ENCODE data around the gene ENPP4. TPM values are rescaled to one million over a fixed set of nuclear protein-coding genes. Genes with fewer than 3 reads are reported as not detected.
"Not testable (repeated sequence)": the region's sequence is repeated elsewhere in the genome, so short reads cannot be mapped to it uniquely, and the experiment has no call there.

Gene ENPP4
- polyA plus RNA-seq, 3 donors: 13.8 to 18.3 (median 16.5) TPM

DNA sequence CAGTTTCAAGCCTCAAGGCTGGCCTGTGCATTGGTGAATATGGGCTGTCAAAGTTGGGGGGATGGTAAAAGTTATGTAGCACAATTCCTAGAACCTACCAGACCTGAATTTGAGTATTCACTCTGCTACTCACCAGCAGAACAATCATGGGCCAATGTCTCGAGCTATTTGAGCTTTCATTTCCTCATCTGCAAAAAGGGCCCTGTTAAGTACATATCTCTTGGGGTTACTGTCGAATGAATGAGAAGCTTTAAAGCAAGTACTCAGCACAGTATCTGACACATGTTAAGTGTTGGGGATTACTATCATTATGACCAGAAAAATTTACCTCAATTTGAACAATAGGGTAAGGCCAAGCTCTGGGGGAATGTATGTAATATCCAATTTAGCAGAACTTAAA is 13.5 kb upstream of the ENPP4 start:
- DNase-seq (ENCODE audit: extremely low read depth in 1 of 11, low read depth in 9 of 11, low spot score in 4 of 11): no peak

DNA sequence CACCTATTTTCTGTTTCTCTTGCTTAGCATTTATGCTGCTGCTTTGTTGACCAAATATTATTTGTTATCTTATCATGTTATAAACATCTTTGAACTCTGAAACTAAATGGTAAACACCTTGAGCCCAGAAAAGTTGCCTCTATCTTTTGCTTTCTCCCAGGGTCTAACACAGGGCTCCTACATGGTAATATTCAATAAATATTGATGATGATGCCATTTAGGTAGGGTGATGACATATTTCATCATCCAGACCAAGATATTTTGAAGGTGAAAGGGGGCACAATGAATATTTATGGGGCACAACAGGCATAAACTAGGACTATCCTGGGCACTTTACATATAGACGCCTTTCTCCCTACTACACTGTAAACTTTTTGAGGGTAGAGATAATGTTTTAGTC is 11.6 kb upstream of the ENPP4 start:
- DNase-seq (ENCODE audit: extremely low read depth in 1 of 11, low read depth in 9 of 11, low spot score in 4 of 11): no peak

DNA sequence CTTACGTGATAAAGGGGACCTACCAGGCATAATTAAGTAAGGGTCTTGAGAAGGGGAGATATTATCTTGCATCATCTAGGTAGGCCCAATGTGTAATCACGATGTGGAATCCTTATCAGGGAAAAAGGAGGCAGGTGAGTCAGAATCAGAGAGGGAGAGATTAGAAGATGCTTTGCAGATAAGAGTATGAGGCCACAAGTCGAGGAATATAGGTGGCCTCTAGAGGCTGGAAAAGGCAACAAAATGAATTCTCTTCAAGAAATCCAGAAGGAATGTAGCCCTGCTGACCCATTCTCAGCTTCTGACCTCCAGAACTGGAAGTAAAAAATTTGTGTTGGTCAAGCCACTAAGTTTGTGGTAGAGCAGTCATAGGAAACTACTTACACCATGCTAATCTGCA is 11.0 kb upstream of the ENPP4 start:
- no peak for DNase-seq (ENCODE audit: extremely low read depth in 1 of 11, low read depth in 9 of 11, low spot score in 4 of 11)

DNA sequence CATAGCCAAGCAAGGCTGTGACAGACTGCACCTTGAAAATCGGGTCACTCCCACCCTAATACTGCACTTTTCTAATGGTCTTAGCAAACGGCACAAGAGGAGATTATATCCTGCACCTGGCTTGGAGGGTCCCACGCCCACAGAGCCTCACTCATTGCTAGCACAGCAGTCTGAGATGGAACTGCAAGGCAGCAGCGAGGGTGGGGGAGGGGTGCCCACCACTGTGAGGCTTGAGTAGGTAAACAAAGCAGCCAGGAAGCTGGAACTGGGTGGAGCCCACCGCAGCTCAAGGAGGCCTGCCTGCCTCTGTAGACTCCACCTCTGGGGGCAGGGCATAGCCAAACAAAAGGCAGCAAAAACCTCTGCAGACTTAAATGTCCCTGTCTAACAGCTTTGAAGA is 10.1 kb upstream of the ENPP4 start:
- DNase-seq (ENCODE audit: extremely low read depth in 1 of 11, low read depth in 9 of 11, low spot score in 4 of 11): not testable (repeated sequence)

DNA sequence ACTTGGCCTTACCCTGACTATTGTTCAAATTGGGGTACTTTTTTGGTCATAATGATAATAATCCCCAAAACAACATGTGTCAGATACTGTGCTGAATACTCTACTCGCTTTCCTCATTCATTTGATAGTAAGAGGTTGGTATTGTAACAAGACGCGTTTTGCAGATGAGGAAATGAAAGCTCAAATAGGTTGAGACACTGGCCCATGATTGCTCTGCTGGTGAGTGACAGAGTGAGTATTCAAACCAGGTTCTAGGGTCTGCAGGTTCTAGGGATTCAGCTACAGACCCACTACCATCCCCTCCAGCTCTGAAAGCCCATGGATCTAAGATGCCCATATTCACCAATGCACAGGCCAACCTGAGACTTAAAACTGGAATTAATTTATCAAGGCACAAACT is 1.3 kb upstream of the ENPP4 start:
- no peak for DNase-seq (ENCODE audit: extremely low read depth in 1 of 11, low read depth in 9 of 11, low spot score in 4 of 11)

DNA sequence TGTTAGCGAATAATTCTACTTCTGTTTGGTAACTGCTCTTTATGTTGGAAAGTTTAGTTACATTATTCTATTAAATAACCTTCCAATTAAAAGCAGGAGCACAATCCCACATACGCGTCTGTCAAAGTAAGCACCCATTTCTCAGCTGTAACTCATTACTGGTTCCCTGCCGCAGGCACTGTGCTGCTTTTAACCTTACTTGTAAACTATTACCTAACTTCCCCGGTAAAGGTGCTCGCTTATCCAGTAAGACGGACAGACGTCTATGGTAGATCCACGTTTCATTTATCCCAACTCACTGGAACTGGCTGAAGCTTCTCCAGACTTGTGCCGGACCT is 529 bp upstream of the ENPP4 start:
- peak in 2 of 11 donors; percentile 14 to 15 for DNase-seq (ENCODE audit: extremely low read depth in 1 of 11, low read depth in 9 of 11, low spot score in 4 of 11)

DNA sequence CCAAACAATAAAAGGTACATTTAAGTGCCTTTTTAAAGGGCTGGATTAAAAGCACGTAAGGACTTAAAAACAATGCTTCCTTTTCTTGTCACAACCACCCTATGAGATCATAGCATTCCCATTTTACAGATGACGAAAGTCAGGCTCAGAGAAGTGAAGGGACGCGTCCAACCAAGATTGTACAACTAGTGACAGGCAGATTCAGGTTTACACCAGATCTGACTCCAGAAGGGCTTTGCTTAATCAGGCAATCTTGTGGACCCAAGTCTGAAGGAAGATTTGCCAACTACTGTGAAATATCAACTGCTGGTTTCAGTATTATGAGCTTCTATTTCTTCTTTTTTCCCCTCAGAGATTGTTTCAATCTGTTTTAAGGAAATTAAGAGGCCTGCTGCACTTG is 877 bp downstream of the ENPP4 start:
- DNase-seq (ENCODE audit: extremely low read depth in 1 of 11, low read depth in 9 of 11, low spot score in 4 of 11): no peak

DNA sequence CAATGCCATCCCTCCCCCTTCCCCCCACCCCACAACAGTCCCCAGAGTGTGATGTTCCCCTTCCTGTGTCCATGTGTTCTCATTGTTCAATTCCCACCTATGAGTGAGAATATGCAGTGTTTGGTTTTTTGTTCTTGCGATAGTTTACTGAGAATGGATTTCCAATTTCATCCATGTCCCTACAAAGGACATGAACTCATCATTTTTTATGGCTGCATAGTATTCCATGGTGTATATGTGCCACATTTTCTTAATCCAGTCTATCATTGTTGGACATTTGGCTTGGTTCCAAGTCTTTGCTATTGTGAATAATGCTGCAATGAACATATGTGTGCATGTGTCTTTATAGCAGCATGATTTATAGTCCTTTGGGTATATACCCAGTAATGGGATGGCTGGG is 1.5 kb downstream of the ENPP4 start:
- not testable (repeated sequence) for DNase-seq (ENCODE audit: extremely low read depth in 1 of 11, low read depth in 9 of 11, low spot score in 4 of 11)

DNA sequence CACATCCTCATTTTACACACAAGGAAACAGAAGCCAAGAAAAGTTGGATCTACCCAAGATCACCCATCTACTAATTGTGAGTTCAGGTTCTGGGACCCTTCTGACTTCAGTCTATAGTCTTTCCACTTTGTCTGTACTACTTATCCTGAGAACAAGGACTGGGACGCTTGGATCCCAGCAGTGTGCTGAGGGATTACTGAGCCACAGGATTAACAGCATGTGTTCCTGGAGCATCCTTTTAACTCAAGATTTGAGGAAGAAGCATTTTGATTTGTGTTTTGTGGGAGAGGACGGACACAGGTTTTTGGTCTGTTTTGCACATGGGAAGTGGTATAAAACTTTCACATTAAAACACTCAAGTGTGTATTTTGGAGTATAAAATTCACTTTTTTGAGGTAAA is 4.4 kb downstream of the ENPP4 start:
- DNase-seq (ENCODE audit: extremely low read depth in 1 of 11, low read depth in 9 of 11, low spot score in 4 of 11): no peak

DNA sequence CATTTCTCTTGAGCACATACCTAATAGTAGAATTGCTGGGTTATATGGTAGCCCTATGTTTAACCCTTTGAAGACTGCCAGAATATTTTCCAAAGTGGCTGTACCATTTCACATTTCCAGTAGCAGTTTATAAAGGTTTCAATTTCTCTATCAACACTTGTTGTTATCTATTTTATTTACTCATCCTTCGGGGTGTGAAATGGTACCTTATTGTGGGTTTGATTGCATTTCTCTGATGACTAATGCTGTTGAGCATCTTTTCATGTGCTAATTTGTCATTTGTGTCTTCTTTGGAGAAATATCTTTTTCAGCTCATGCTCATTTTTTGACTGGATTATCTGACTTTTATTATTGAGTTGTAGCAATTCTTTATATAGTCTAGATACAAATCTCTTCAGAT is 5.4 kb downstream of the ENPP4 start:
- no peak for DNase-seq (ENCODE audit: extremely low read depth in 1 of 11, low read depth in 9 of 11, low spot score in 4 of 11)

DNA sequence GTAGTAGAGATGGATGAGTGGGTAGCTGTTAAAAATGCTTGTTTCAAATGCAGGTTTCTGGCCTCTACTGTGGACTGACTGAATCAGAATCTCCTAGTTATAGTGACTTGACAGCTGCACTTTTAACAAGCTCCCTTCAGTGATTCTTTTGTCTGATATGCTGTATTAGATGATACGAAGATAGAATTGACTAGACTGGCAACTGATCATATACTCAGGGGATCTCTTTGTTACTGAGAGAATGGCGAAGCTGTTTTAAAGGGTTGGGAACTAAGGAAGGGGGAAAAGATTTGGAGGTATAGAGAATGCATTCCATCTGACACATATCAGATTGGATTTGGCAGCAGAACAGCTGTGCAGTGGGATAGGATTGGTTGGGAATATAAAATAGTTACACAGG is 7.0 kb downstream of the ENPP4 start:
- no peak for DNase-seq (ENCODE audit: extremely low read depth in 1 of 11, low read depth in 9 of 11, low spot score in 4 of 11)

DNA sequence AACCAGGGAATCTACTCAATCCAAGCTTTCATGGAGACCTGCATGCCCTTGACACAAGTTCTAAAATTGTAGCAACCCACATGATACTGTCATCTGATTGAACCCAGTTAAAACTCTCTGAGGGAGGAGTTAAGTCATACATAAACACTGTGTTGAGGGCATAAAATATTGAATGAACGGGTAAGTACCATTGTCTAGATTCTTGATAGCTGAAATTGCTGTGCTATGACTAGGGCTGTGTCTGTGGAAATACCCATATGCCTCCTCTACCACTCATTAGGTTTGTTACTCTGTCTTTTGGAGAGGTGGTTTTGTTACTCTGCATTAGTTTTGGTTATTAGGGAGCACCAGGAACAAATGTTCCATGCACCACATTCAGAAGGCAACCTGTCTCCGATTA is 7.6 kb downstream of the ENPP4 start:
- DNase-seq (ENCODE audit: extremely low read depth in 1 of 11, low read depth in 9 of 11, low spot score in 4 of 11): no peak

DNA sequence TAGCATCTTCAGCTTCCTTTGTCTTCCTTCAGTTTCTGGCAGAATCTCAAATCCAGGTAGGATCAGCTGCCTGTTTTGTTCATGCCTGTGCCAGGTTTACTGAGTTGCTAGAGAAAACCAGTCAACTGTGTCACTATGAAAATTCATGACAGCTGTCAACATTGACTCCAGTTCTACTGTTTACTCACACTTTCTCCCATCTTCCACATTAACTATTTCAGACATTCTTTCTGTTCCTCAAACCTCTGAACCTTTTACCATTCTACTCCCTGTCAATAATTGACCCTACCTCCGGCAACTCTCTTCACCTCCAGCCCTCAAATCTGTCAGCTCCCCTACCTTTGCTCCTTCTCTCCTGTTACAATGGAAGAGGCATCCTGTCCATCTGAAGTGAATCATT is 8.5 kb downstream of the ENPP4 start:
- DNase-seq (ENCODE audit: extremely low read depth in 1 of 11, low read depth in 9 of 11, low spot score in 4 of 11): no peak

DNA sequence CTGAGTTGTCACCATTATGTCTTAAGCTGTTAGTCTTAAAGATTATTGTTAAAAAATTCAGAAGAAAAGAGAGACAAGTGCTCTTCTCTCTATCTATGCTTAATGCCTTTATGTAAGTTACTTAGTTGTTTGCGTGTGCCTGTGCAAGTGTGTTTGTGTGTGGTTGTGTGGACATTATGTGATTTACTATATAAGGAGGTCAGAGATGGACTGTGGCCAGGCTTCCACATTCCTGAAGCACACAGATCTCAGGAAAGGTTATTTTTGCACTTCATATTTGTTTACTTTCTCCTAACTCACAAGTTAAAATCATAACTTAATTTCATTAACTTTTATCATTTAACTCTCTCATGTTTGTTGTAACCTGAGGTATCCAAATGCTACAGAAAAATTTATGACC is 14.5 kb downstream of the ENPP4 start:
- no peak for DNase-seq (ENCODE audit: extremely low read depth in 1 of 11, low read depth in 9 of 11, low spot score in 4 of 11)

DNA sequence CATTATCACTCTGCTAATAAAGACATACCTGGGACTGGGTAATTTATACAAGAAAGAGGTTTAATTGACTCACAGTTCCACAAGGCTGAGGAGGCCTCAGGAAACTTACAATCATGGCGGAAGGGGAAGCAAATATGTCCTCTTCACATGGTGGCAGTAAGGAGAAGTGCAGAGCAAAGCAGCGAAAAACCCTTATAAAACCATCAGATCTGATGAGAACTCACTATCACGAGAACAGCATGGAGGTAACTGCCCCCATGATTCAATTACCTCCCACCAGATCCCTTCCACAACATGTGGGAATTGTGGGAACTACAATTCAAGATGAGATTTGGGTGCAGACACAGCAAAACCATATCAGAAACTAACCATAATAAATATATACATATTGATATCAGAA is 19.3 kb downstream of the ENPP4 start:
- DNase-seq (ENCODE audit: extremely low read depth in 1 of 11, low read depth in 9 of 11, low spot score in 4 of 11): not testable (repeated sequence)

DNA sequence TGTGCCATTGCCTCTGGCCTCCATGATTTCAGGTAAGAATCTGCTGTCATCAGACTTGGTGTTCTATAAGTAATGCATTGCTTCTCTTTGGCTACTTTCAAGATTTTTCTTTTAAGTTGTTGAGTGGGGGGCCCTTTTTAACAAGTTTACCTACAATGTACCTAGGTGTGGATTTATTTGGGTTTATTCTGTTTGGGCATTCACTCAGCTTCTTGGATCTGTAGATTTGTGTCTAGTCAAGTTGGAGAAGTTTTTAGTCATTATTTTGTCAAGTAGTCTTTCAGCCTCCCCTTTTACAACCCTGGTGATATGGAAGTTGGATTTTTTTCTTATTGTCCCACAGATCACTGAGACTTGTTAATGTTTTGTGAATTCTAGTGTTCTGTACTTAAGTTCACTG is 26.9 kb downstream of the ENPP4 start:
- no peak for DNase-seq (ENCODE audit: extremely low read depth in 1 of 11, low read depth in 9 of 11, low spot score in 4 of 11)

DNA sequence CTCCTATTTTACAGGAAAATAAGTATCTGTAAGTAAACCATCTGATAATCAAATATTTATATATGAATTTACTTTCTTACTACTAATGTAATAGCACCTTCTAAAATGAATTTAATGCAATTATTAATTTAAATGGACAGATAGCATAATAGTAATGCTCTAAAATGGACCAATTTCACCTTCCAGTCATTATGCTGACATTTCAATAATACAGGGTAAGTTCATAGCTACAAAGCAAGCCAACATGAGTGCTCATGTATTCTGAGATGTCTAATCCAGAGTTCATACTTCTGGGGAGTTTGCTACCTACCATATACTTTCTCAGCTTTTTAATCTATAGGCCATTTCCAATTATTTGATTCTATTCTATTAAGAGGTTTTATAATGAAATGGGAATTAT is 29.4 kb downstream of the ENPP4 start:
- DNase-seq (ENCODE audit: extremely low read depth in 1 of 11, low read depth in 9 of 11, low spot score in 4 of 11): no peak

DNA sequence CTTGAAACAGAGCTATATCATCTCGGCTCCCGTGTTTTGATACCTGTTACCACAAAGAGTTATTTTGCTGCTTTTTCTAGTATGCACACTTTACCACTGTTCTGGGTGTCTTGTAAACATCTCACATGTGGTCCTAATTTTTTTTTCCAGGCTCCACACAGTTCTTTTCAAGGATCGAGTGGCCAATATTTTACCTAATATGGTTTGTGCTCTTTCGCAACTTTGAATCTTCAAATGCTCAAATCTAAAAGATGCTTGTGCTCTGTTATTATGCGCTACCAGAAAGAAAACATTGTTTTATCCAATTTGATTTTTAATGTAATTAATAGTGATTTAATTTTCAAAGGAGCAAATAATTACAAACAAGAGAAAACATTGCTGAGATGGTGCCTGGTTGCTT is 30.3 kb downstream of the ENPP4 start:
- no peak for DNase-seq (ENCODE audit: extremely low read depth in 1 of 11, low read depth in 9 of 11, low spot score in 4 of 11)

DNA sequence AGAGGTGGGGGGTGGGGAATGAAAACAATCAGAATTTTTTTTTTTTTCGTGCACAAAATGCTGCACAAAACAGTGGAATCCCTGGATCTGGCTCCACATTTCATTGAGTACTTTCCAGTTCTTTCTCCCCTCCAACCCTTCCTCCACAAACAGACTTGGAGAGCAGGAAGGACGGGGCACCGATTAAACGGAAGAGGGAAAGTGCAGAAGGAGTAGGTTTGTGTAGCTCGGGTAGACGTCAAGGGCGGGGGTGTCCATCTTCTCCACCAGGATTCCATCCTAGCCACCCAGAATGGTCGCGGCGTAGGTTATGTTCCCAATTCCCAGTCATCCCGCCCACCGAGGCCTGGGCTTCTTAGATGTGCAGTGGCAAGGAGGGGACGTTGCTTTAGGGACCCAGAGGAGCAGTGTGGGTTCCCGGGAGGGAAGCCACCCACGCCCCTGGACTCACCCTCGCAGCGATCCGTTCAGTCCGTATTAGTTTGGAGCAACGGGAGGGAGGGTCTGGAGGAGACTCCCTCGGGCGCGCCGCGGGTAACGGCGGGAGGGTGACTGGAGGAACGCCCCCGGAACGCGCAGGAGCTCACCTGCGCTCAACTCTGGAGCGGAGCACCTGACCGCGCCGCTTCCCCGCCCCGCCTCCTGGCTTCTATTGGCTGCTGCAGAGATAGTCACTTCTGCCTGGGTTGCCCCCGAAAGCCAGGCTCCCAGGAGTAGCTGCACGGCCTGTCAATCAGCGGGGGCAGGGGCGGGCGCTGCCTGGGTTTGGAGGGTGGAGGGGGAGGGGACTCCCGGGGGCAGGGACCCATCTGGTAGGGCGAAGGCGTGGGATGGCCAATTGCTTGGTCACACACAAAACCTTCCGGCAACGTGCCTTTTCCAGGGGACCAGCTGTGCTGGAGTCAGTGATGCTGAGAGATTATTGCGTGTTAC is 40.8 kb downstream of the ENPP4 start, which contains the start of gene ENPP5:
TSS of gene ENPP5 (minus strand) at position 624 of the 933 bp plus-strand sequence. CDS start 2,718 bp downstream, outside the sequence.
- peak; percentile 42 to 84 (median 70) for DNase-seq (ENCODE audit: extremely low read depth in 1 of 11, low read depth in 9 of 11, low spot score in 4 of 11)

DNA sequence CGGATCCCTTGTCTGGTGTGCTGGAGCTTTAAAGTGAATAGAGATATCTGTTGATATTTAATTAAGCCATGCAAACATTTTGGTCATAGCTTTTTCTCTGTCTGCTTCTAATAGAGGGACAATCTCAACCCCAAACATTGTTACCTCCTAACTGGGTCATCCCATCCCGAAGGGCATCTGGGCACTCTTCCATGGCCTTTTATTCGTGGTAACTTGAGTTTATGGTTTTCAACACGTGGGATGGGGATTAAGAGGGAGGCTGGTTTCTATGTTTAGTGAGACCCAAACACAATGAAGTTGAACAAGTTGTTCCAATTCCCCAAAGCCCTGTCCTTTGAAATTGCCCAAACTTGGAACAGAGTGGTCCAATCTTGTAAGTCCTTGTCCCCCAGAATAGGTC is 42.4 kb downstream of the ENPP4 start:
- DNase-seq (ENCODE audit: extremely low read depth in 1 of 11, low read depth in 9 of 11, low spot score in 4 of 11): no peak

DNA sequence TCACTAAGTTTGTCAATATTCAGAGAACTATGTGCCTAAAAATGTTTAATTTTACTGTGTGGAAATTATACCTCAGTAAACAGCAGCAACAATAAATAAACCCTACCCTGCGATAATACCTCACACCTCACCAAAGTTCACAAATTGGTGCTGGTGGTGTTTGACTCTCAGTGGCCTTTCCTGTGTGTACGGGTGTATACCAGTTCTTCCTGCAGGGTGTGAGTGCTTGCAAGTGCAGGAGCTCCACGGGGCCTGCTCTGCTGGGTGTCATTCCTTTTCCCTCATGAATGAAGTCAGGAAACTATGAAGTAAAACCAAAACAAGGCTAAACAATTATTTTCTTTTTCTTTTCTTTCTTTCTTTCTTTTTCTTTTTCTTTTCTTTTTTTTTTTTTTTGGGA is 45.1 kb downstream of the ENPP4 start:
- DNase-seq (ENCODE audit: extremely low read depth in 1 of 11, low read depth in 9 of 11, low spot score in 4 of 11): no peak
